ENCODE measurements around the gene DCST2.

The DCST2 gene

DNA sequence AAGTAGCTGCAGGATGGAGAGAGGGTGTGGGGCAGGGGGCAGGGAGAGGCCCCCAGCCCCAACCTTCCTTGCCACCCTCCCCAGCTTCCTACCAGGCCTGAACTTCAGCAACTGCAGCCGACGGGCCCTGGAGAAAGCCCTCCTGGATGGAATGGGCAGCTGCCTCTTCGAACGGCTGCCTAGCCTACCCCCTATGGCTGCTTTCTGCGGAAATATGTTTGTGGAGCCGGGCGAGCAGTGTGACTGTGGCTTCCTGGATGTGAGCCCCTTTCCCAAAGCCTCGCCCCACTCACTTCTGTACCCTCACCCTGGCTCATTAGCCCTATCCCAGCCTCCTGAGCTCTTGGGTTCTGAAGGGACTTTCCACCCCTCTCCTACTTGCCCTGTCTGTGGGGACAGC lies 23.5 kb upstream of the DCST2 start:
- DNase-seq (ENCODE audit: low spot score), result no peak
- in situ Hi-C loops (cut with MboI; ENCODE audit: low pct_unique_long_range_greater_than_20kb, low sequenced_read_pairs, unreplicated experiment), result loop anchor here (25.0 kb wide), 1 partner anchor 395 kb away; no protein-coding TSS in a partner anchor
- TF ChIP-seq, protein P1, sequence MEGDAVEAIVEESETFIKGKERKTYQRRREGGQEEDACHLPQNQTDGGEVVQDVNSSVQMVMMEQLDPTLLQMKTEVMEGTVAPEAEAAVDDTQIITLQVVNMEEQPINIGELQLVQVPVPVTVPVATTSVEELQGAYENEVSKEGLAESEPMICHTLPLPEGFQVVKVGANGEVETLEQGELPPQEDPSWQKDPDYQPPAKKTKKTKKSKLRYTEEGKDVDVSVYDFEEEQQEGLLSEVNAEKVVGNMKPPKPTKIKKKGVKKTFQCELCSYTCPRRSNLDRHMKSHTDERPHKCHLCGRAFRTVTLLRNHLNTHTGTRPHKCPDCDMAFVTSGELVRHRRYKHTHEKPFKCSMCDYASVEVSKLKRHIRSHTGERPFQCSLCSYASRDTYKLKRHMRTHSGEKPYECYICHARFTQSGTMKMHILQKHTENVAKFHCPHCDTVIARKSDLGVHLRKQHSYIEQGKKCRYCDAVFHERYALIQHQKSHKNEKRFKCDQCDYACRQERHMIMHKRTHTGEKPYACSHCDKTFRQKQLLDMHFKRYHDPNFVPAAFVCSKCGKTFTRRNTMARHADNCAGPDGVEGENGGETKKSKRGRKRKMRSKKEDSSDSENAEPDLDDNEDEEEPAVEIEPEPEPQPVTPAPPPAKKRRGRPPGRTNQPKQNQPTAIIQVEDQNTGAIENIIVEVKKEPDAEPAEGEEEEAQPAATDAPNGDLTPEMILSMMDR (IDR thresholded peaks at IDR 0.05; ENCODE audit: extremely low read depth, insufficient read depth, missing control alignments), result no peak

- in situ Hi-C loops (cut with MboI; ENCODE audit: low pct_unique_long_range_greater_than_20kb, low sequenced_read_pairs, unreplicated experiment), result loop anchor here (25.0 kb wide), 1 partner anchor 391 kb away; no protein-coding TSS in a partner anchor
- TF ChIP-seq, protein P1 (IDR thresholded peaks at IDR 0.05; ENCODE audit: extremely low read depth, insufficient read depth, missing control alignments), result no peak
- no peak for DNase-seq (ENCODE audit: low spot score)
Measured at GRCh38 chr1:155053531-155054105, 20.0 kb upstream of the DCST2 start.

GRCh38 chr1:155052439-155053395 lies 19.1 kb upstream of the DCST2 start:
- peak; percentile 62 for DNase-seq (ENCODE audit: low spot score)
- TF ChIP-seq, protein P1 (IDR thresholded peaks at IDR 0.05; ENCODE audit: extremely low read depth, insufficient read depth, missing control alignments), result peak; percentile 45
- in situ Hi-C loops (cut with MboI; ENCODE audit: low pct_unique_long_range_greater_than_20kb, low sequenced_read_pairs, unreplicated experiment), result loop anchor here (25.0 kb wide), 1 partner anchor 390 kb away; no protein-coding TSS in a partner anchor

DNA sequence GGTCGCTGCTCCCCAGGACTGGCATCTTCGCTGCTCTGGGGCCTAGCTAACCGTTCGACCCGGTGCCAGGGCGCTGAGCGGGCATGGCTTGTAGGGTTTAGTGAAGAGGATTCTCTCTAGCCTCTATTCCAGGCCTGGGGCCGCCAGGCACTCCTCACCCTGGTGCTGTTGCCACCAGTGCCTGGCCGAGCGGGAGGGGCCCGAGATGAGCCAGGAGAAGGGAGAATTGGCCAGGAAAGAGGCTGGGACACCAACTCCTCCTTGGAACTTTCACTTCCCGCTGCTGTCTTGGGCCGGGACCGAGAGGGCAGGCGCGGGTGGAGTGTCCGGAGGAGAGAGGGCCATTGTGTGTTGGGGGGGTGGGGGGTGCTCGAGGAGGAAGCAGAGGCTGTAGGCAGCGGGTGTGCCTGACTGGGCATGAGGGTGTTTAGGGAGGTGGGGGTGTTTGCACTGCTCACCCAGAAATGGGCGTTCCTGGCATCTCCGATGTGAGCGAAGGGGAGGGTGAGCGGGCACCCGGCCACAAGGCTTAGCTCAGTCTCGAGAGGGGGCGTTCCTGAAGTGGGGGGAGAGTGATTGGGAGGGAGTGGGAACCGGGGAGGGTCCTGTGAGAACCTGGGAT lies 18.3 kb upstream of the DCST2 start:
- in situ Hi-C loops (cut with MboI; ENCODE audit: low pct_unique_long_range_greater_than_20kb, low sequenced_read_pairs, unreplicated experiment), result loop anchor here (25.0 kb wide), 1 partner anchor 390 kb away; no protein-coding TSS in a partner anchor
- peak; percentile 67 for DNase-seq (ENCODE audit: low spot score)
- TF ChIP-seq, protein P1 (IDR thresholded peaks at IDR 0.05; ENCODE audit: extremely low read depth, insufficient read depth, missing control alignments), result no peak

DNA sequence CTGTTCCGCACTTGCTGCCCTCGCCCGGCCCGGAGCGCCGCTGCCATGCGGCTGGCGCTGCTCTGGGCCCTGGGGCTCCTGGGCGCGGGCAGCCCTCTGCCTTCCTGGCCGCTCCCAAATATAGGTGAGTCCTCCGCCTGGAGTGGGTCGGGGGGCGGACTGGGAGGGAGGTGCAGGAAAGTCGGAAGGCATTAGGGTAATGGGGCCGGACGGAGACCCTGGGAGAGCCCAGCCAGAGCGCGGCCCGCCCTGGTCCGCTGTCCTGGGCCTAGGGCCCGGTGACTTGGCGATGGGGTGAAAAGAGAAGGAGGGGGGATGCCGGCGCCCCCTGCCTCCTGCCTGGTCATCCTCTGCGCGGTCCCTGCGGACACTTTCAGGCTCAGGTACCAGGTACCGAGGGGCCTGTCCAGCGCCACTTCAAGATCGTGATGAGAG lies 17.8 kb upstream of the DCST2 start:
- in situ Hi-C loops (cut with MboI; ENCODE audit: low pct_unique_long_range_greater_than_20kb, low sequenced_read_pairs, unreplicated experiment), result loop anchor here (25.0 kb wide), 1 partner anchor 389 kb away; no protein-coding TSS in a partner anchor

More for the DNA sequence above, 17.8 kb upstream of the DCST2 start:
- no peak for DNase-seq (ENCODE audit: low spot score)
- TF ChIP-seq, protein P1 (IDR thresholded peaks at IDR 0.05; ENCODE audit: extremely low read depth, insufficient read depth, missing control alignments), result peak; percentile 4
